Upper lobe of right lung (tissue), 1 donor: ENCODE data around the gene ZBED2. TPM values are rescaled to one million over a fixed set of nuclear protein-coding genes. Genes with fewer than 3 reads are reported as not detected.

Experiments
- ATAC-seq: fragments of 200-7000 bp; cut with Tn5 transposase; one replicate; pipeline ENCODE4 v1.9.1; 2020; ENCODE audit warnings: mild to moderate bottlenecking, moderate library complexity
- DNase-seq: peaks from one replicate; pipeline ENCODE4 v3.0.0-alpha.2; 2020
- H3K27ac ChIP-seq: fragments of 200-600 bp; one replicate; pipeline ENCODE4 v1.8.0; 2022
- H3K27me3 ChIP-seq: fragments of 200-600 bp; one replicate; pipeline ENCODE4 v1.8.0; 2022; ENCODE audit warnings: mild to moderate bottlenecking
- H3K36me3 ChIP-seq: fragments of 200-600 bp; one replicate; pipeline ENCODE4 v1.8.0; 2022
- H3K4me1 ChIP-seq: fragments of 200-600 bp; one replicate; pipeline ENCODE4 v1.8.0; 2022
- H3K4me3 ChIP-seq: fragments of 200-600 bp; one replicate; pipeline ENCODE4 v1.8.0; 2022; ENCODE audit warnings: mild to moderate bottlenecking
- H3K9me3 ChIP-seq: fragments of 200-600 bp; one replicate; pipeline ENCODE4 v1.8.0; 2022
- intact Hi-C: fragments of 100-400 bp; cut with DNase I; formaldehyde crosslinking; loops from one replicate; pipeline ENCODE4 v1.11.0; 2022
- total RNA-seq: library from RNA; stranded (reverse); fragmentation: NEBNext Ultra II Directional; extraction: Animal tissue kit (Norgen Biotek cat#: 25700); gene quantifications from one replicate; pipeline ENCODE4 v1.2.1, GENCODE V29; 2021
- TF ChIP-seq, protein P1 (sequence below): fragments of 200-600 bp; IDR thresholded peaks from one replicate; pipeline ENCODE4 v1.8.0; 2022; ENCODE audit warnings: antibody characterized with exemption
- donor health status: DM: no; HTN: yes; CAD: no; lungs with severe emphysema.

Gene ZBED2
- total RNA-seq, 1 donor from 2014 or later, result 6.4 TPM

DNA sequence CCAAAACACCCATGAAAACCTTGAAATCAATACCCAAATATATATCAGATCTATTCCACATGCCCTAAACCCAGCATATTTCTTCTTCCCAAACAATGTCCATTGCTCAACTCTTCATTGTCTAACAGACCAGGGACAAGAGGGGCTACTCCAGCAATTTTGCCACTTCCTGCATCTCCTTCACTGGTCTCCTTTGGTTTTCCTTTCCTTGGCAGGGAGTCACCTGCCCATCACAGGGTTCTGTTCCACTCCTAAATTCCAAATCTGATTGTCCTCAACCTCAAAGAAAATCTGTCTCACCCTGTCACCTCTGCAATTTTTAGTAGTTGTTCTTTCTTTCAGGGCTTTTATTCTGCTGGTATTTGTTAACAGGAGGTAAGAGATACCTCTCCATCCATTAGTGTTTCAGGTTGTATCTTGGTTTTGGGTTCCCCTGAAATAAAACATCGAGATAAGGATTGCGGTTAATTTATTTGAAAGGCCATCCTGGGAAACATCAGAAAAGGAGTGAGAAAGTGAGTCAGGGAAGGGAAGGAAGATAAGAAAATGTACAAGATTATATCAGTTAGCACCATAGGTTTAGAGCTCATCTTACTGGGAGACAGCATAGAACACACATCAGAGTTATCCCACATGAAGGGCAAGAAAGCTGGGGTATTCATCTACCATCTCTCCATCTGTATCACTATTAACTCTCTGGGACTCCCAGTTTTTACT lies 13.6 kb downstream of the ZBED2 start:
- H3K36me3 ChIP-seq, result no peaks in the 10 kb centered on the region
- H3K4me1 ChIP-seq, result no peaks in the 10 kb centered on the region
- no peak for ATAC-seq
- no peak for DNase-seq
- H3K27me3 ChIP-seq, result no peaks in the 10 kb centered on the region
- intact Hi-C loops, result no loop called here
- no peak overlapping the region for H3K27ac ChIP-seq
- no peak overlapping the region for H3K4me3 ChIP-seq
- TF ChIP-seq, protein P1, sequence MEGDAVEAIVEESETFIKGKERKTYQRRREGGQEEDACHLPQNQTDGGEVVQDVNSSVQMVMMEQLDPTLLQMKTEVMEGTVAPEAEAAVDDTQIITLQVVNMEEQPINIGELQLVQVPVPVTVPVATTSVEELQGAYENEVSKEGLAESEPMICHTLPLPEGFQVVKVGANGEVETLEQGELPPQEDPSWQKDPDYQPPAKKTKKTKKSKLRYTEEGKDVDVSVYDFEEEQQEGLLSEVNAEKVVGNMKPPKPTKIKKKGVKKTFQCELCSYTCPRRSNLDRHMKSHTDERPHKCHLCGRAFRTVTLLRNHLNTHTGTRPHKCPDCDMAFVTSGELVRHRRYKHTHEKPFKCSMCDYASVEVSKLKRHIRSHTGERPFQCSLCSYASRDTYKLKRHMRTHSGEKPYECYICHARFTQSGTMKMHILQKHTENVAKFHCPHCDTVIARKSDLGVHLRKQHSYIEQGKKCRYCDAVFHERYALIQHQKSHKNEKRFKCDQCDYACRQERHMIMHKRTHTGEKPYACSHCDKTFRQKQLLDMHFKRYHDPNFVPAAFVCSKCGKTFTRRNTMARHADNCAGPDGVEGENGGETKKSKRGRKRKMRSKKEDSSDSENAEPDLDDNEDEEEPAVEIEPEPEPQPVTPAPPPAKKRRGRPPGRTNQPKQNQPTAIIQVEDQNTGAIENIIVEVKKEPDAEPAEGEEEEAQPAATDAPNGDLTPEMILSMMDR, result no peak
- H3K9me3 ChIP-seq, result no peaks in the 10 kb centered on the region

DNA sequence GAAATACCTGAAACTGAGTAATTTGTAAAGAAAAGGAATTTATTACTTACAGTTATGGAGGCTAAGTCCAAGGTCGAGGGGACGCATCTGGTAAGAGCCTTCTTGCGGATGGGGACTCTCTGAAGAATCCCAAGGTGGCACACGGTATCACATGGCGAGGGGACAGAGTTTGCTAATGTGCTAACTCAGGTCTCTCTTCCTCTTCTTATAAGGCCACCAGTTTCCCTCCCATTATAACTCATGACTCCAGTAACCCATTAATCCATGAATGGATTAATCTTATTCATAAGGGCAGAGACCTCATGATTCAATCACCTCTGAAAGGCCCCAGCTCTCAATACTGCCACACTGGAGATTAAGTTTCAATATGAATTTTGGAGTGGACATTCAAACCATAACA lies 15.7 kb downstream of the ZBED2 start:
- Histone ChIP-seq H3K4me1 (no peaks in the 10 kb centered on the region), H3K9me3 (no peaks in the 10 kb centered on the region), H3K27ac (no peak overlapping the region), H3K36me3 (no peaks in the 10 kb centered on the region), H3K4me3 (no peak overlapping the region), H3K27me3 (no peaks in the 10 kb centered on the region)
- TF ChIP-seq, protein P1, result no peak
- ATAC-seq, result no peak
- intact Hi-C loops, result no loop called here
- DNase-seq, result no peak

DNA sequence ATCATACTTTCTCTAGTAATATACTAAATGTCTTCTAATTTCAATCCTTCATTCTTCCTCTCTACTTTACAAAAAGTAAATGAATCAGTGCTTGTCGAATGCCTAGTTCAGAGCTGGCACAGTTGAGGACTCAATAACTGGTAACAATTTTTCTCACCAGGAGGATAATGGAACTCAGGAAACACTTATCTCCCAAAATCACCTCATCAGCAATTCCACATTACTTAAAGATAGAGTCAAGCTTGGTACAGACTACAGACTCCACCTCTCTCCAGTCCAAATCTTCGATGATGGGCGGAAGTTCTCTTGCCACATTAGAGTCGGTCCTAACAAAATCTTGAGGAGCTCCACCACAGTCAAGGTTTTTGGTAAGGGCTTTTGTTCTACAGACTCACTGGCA lies 16.3 kb downstream of the ZBED2 start:
- no peaks in the 10 kb centered on the region for H3K9me3 ChIP-seq
- TF ChIP-seq, protein P1, result no peak
- intact Hi-C loops, result no loop called here
- H3K27ac ChIP-seq, result no peak overlapping the region
- H3K4me3 ChIP-seq, result no peak overlapping the region
- no peaks in the 10 kb centered on the region for H3K36me3 ChIP-seq
- ATAC-seq (no peak), DNase-seq (no peak)
- no peaks in the 10 kb centered on the region for H3K27me3 ChIP-seq
- no peaks in the 10 kb centered on the region for H3K4me1 ChIP-seq

DNA sequence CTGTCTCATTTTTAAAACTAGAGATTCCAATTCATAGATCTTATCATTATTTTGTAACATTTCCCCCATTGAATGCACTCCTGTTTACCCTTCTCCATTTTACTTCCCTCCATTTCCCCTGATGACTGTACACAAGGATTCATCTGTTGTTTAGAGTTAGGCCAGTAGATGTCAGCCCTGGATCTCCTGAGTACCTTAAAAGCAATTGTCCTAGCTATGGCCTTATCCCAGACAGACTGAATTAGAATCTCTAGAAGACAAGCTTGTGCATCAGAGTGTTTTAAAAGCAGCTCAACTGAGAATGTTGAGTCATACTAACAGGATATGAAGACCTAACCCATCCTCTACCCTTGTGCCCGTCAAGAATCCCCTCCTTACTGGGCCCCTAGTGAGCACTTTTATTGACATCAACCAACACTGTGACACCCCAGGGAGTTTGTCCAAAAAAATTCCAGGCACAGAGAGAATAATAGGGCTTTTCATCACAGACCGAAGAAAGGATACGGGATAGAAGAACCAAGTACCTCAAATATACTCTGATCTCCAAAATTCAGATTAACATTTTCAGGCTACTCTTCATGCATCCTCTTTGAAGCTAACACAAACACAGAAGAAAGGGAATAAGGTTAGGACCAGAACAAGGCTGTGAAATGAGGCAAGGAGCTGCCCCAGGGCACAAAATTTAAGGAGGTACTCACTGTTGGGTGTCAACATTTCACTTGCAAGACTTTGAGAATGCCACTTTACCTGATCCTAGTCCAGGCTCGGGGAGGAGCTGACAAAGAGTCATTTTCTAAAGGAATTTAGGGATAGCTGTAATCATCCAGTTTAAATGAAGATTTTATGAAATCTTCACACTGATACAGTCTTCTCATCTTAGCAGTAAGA lies 17.1 kb downstream of the ZBED2 start:
- DNase-seq (no peak), ATAC-seq (peak; percentile 82)
- TF ChIP-seq, protein P1, result peak; percentile 32
- intact Hi-C loops, result no loop called here
- no peak overlapping the region for H3K4me3 ChIP-seq
- H3K27ac ChIP-seq, result no peak overlapping the region
- H3K9me3 ChIP-seq, result no peaks in the 10 kb centered on the region
- no peaks in the 10 kb centered on the region for H3K36me3 ChIP-seq
- H3K4me1 ChIP-seq, result no peaks in the 10 kb centered on the region
- H3K27me3 ChIP-seq, result no peaks in the 10 kb centered on the region

DNA sequence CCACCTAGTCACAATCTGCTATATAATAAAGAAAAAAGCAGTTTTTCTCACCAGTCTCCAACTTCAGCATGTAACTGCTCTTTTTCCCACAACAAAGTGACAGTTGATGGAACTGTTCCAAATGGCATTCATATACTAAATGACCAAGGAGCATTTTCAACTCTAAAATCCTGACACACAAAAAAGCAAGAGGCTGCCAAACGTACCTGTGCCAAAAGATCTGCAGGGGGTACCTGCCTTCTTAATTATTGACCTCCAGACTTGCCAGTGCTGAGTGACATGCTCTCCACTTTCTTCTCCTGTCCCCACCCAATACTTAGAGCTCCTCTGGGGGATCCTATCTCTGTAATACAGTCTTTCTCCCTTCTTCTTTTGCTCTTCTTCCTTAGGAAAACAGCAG lies 18.0 kb downstream of the ZBED2 start:
- no peaks in the 10 kb centered on the region for H3K36me3 ChIP-seq
- no peaks in the 10 kb centered on the region for H3K9me3 ChIP-seq
- intact Hi-C loops, result no loop called here
- TF ChIP-seq, protein P1, result no peak
- no peaks in the 10 kb centered on the region for H3K4me1 ChIP-seq
- no peaks in the 10 kb centered on the region for H3K27me3 ChIP-seq
- DNase-seq, result no peak
- H3K4me3 ChIP-seq, result no peak overlapping the region
- ATAC-seq, result no peak
- no peak overlapping the region for H3K27ac ChIP-seq
